ENCODE data around the gene KRT4.

DNA sequence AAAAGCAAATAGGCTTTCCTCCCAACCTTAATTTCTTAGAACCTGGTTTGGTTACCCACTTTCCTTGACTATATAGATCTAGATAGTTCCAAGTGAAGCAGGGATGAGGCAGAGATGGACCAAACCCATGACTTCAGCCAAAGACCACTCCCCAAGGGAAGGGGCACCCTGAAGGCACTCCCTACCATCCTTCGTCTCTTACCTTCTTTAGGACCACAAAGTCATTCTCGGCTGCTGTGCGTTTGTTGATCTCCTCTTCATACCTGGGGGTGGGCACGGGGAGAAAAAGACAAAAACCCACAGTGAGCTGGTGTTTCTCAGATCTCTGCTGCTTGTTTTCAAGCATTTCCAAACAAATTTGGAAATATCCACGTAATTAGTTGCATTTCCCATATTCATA is 3.4 kb downstream of the KRT4 start:
- TF ChIP-seq RCOR1 (IDR thresholded peaks at IDR 0.05; ENCODE audit: low read depth, low read length) (no peak), SMC3 (IDR thresholded peaks at IDR 0.05) (no peak), HOXA7 (CRISPR knock-in tag; IDR thresholded peaks at IDR 0.05) (no peak), CEBPB (IDR thresholded peaks at IDR 0.05) (no peak), ZFP36 (IDR thresholded peaks at IDR 0.05; ENCODE audit: borderline replicate concordance, partially characterized antibody) (no peak), POLR2A (IDR thresholded peaks at IDR 0.05; ENCODE audit: low read length) (no peak), RARB (CRISPR knock-in tag; IDR thresholded peaks at IDR 0.05) (no peak)
- TF ChIP-seq, protein P1, sequence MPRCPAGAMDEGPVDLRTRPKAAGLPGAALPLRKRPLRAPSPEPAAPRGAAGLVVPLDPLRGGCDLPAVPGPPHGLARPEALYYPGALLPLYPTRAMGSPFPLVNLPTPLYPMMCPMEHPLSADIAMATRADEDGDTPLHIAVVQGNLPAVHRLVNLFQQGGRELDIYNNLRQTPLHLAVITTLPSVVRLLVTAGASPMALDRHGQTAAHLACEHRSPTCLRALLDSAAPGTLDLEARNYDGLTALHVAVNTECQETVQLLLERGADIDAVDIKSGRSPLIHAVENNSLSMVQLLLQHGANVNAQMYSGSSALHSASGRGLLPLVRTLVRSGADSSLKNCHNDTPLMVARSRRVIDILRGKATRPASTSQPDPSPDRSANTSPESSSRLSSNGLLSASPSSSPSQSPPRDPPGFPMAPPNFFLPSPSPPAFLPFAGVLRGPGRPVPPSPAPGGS (IDR thresholded peaks at IDR 0.05): no peak
- TF ChIP-seq, protein P2, sequence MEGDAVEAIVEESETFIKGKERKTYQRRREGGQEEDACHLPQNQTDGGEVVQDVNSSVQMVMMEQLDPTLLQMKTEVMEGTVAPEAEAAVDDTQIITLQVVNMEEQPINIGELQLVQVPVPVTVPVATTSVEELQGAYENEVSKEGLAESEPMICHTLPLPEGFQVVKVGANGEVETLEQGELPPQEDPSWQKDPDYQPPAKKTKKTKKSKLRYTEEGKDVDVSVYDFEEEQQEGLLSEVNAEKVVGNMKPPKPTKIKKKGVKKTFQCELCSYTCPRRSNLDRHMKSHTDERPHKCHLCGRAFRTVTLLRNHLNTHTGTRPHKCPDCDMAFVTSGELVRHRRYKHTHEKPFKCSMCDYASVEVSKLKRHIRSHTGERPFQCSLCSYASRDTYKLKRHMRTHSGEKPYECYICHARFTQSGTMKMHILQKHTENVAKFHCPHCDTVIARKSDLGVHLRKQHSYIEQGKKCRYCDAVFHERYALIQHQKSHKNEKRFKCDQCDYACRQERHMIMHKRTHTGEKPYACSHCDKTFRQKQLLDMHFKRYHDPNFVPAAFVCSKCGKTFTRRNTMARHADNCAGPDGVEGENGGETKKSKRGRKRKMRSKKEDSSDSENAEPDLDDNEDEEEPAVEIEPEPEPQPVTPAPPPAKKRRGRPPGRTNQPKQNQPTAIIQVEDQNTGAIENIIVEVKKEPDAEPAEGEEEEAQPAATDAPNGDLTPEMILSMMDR (IDR thresholded peaks at IDR 0.05): no peak

Data from A549 (cell line).